Fibroblast of lung (primary cell): Measurements from ENCODE around the gene TFB2M. TPM values are rescaled to one million over a fixed set of nuclear protein-coding genes. Genes with fewer than 3 reads are reported as not detected.

Source experiments
- DNase-seq, 2 donors: peaks; one replicate each; pipeline versions ENCODE4 v3.0.0 to v3.0.0-alpha.2; 2010; ENCODE audit warnings: low read depth in 2 of 2
- H2AFZ ChIP-seq: 2 replicates; pipeline ENCODE4 v1.5.1; 2012; ENCODE audit warnings: low read length, control low read depth, inconsistent platforms
- H3K27ac ChIP-seq: 2 replicates; pipeline ENCODE4 v1.5.1; 2011; ENCODE audit warnings: low read length, control low read depth; ENCODE audit not compliant: insufficient read depth
- H3K27me3 ChIP-seq: 2 replicates; pipeline ENCODE4 v1.5.1; 2011; ENCODE audit warnings: mild to moderate bottlenecking, low read length; ENCODE audit not compliant: control insufficient read depth, insufficient read depth
- H3K36me3 ChIP-seq: 2 replicates; pipeline ENCODE4 v1.5.1; 2011; ENCODE audit warnings: low read length; ENCODE audit not compliant: control insufficient read depth, insufficient read depth
- H3K4me1 ChIP-seq: 2 replicates; pipeline ENCODE4 v1.5.1; 2011; ENCODE audit warnings: low read length; ENCODE audit not compliant: control insufficient read depth, insufficient read depth; ENCODE audit errors: extremely low read depth
- H3K4me2 ChIP-seq: 2 replicates; pipeline ENCODE4 v1.5.1; 2011; ENCODE audit warnings: low read length, control low read depth; ENCODE audit not compliant: insufficient read depth; ENCODE audit errors: extremely low read depth
- H3K4me3 ChIP-seq, 4 experiments: fragments of 200-600 bp in 1 of 4; sonication (generic) in 1 of 4; replicated peaks in 1 of 4; 2 replicates each; pipeline ENCODE4 v1.5.1; 2011 to 2016; ENCODE audit warnings: low read length in 4 of 4, low read depth in 3 of 4, mild to moderate bottlenecking in 3 of 4, control low read depth in 2 of 4, inconsistent platforms in 1 of 4, mixed read lengths in 1 of 4; ENCODE audit not compliant: insufficient read depth in 1 of 4; ENCODE audit errors: control extremely low read depth in 1 of 4
- H3K79me2 ChIP-seq: 2 replicates; pipeline ENCODE4 v1.5.1; 2012; ENCODE audit warnings: mild to moderate bottlenecking, low read length, inconsistent platforms; ENCODE audit not compliant: control insufficient read depth, insufficient read depth
- H3K9ac ChIP-seq: 2 replicates; pipeline ENCODE4 v1.5.1; 2011; ENCODE audit warnings: mild to moderate bottlenecking, low read length, control low read depth; ENCODE audit not compliant: insufficient read depth
- H3K9me3 ChIP-seq: 2 replicates; pipeline ENCODE4 v1.5.1; 2012; ENCODE audit warnings: low read depth, low read length; ENCODE audit not compliant: control insufficient read depth, insufficient read depth
- H4K20me1 ChIP-seq: 2 replicates; pipeline ENCODE4 v1.5.1; 2011; ENCODE audit warnings: low read length; ENCODE audit not compliant: control insufficient read depth, insufficient read depth; ENCODE audit errors: extremely low read depth
- CTCF ChIP-seq, 2 donors: IDR thresholded peaks in 1 of 2; conservative IDR thresholded peaks in 1 of 2; 1 replicate in 1 of 2; 2 replicates in 1 of 2; pipeline ENCODE4 v1.5.1; 2011 to 2012; ENCODE audit warnings: low read length in 2 of 2, control low read depth in 1 of 2, inconsistent platforms in 1 of 2, low read depth in 1 of 2, mild to moderate bottlenecking in 1 of 2
- EZH2 ChIP-seq: IDR thresholded peaks from 2 replicates; pipeline ENCODE4 v1.5.1; 2012; ENCODE audit warnings: low read length, control low read depth, mild to moderate bottlenecking; ENCODE audit errors: missing control alignments
- polyA plus RNA-seq, 2 donors: library from polyadenylated mRNA; depleted of rRNA in 1 of 2; stranded (reverse) in 1 of 2; unstranded in 1 of 2; fragments of >200 nt; gene quantifications; 2 replicates each; pipeline ENCODE4 v1.2.1, GENCODE V29; 2011 to 2012; ENCODE audit warnings: missing spikeins in 1 of 2
- total RNA-seq: library from RNA; depleted of rRNA; stranded (reverse); fragments of >200 nt; gene quantifications from 2 replicates; pipeline ENCODE4 v1.2.1, GENCODE V29; 2014

TFB2M gene
- total and polyA plus RNA-seq, 2 donors (not counting 1 experiment from before 2014, with no cell fraction given): 15.9 to 20.1 TPM

GRCh38 chr1:246558041-246558440 is 8.0 kb downstream of the TFB2M start:
- no peaks in the 10 kb centered on the region for H3K9me3 ChIP-seq
- H3K4me2 ChIP-seq: no peak overlapping the region
- DNase-seq: no peak
- no peak for TF ChIP-seq EZH2
- TF ChIP-seq CTCF (conservative IDR thresholded peaks at IDR 0.05 in 1 of 2, IDR thresholded peaks at IDR 0.05 in 1 of 2; ENCODE audit: low read depth in 1 of 2, low read length in 2 of 2): no peak
- no peak overlapping the region for H2AFZ ChIP-seq
- H3K36me3 ChIP-seq: peaks cover 12% of the 10 kb centered on the region
- H3K4me3 ChIP-seq: no peak overlapping the region
- no peak overlapping the region for H3K27ac ChIP-seq
- no peaks in the 10 kb centered on the region for H3K27me3 ChIP-seq
- H3K9ac ChIP-seq: no peak overlapping the region
- H3K79me2 ChIP-seq: peaks cover 6% of the 10 kb centered on the region
- no peaks in the 10 kb centered on the region for H3K4me1 ChIP-seq
- no peaks in the 10 kb centered on the region for H4K20me1 ChIP-seq

GRCh38 chr1:246554201-246554600 is 11.9 kb downstream of the TFB2M start:
- H3K27ac ChIP-seq: no peak overlapping the region
- H3K4me1 ChIP-seq: no peaks in the 10 kb centered on the region
- no peak for DNase-seq
- H3K9ac ChIP-seq: no peak overlapping the region
- no peaks in the 10 kb centered on the region for H3K9me3 ChIP-seq
- H3K36me3 ChIP-seq: peaks cover 7% of the 10 kb centered on the region
- no peak overlapping the region for H3K4me2 ChIP-seq
- no peaks in the 10 kb centered on the region for H4K20me1 ChIP-seq
- H3K79me2 ChIP-seq: no peaks in the 10 kb centered on the region
- no peak overlapping the region for H2AFZ ChIP-seq
- H3K4me3 ChIP-seq: no peak overlapping the region
- TF ChIP-seq EZH2 (no peak), CTCF (conservative IDR thresholded peaks at IDR 0.05 in 1 of 2, IDR thresholded peaks at IDR 0.05 in 1 of 2; ENCODE audit: low read depth in 1 of 2, low read length in 2 of 2) (no peak)
- H3K27me3 ChIP-seq: no peaks in the 10 kb centered on the region

- TF ChIP-seq EZH2 (no peak), CTCF (conservative IDR thresholded peaks at IDR 0.05 in 1 of 2, IDR thresholded peaks at IDR 0.05 in 1 of 2; ENCODE audit: low read depth in 1 of 2, low read length in 2 of 2) (no peak)
- Histone ChIP-seq H3K27ac (no peak overlapping the region), H3K4me2 (no peak overlapping the region), H3K9me3 (no peaks in the 10 kb centered on the region), H3K79me2 (no peaks in the 10 kb centered on the region), H3K9ac (no peak overlapping the region), H3K4me3 (no peak overlapping the region), H3K27me3 (no peaks in the 10 kb centered on the region), H3K36me3 (peaks cover 7% of the 10 kb centered on the region), H3K4me1 (no peaks in the 10 kb centered on the region), H2AFZ (no peak overlapping the region), H4K20me1 (no peaks in the 10 kb centered on the region)
- DNase-seq: no peak
Observed at GRCh38 chr1:246552110-246552509, 14.0 kb downstream of the TFB2M start.
